Activated CD4-positive, alpha-beta T cell treated with anti-CD3 and anti-CD28 coated beads, Interleukin-2, amount 50 U/mL, for 16 hours (primary cell): ENCODE data around the gene IL17A.

Experiments used
- DNase-seq: peaks from one replicate; pipeline ENCODE4 v3.0.0-alpha.2; 2020

IL17A gene

GRCh38 chr6:52186075-52186474, at the start of gene IL17A:
Gene IL17A, plus strand, starts transcription at chr6:52186375. Its CDS starts 57 bp downstream, at chr6:52186432.
- no peak for DNase-seq

GRCh38 chr6:52136934-52137467, 49.2 kb upstream of the IL17A start:
- DNase-seq = no peak

GRCh38 chr6:52138284-52138683, 47.9 kb upstream of the IL17A start:
- DNase-seq = no peak

- no peak for DNase-seq
Observed at GRCh38 chr6:52139985-52140680, 46.0 kb upstream of the IL17A start.

GRCh38 chr6:52141596-52141995, 44.6 kb upstream of the IL17A start:
- no peak for DNase-seq

GRCh38 chr6:52142556-52142955, 43.6 kb upstream of the IL17A start:
- no peak for DNase-seq

GRCh38 chr6:52143551-52143950, 42.6 kb upstream of the IL17A start:
- no peak for DNase-seq

GRCh38 chr6:52144196-52145076, 41.7 kb upstream of the IL17A start:
- DNase-seq = peak; percentile 46

- DNase-seq = no peak
Observed at GRCh38 chr6:52146851-52147445, 39.2 kb upstream of the IL17A start.

GRCh38 chr6:52149076-52149475, 37.1 kb upstream of the IL17A start:
- no peak for DNase-seq

- no peak for DNase-seq
Observed at GRCh38 chr6:52149949-52150348, 36.2 kb upstream of the IL17A start.

GRCh38 chr6:52152070-52152423, 34.1 kb upstream of the IL17A start:
- DNase-seq = no peak

- DNase-seq = no peak
Observed at GRCh38 chr6:52152711-52153160, 33.4 kb upstream of the IL17A start.

GRCh38 chr6:52154381-52154780, 31.8 kb upstream of the IL17A start:
- no peak for DNase-seq

GRCh38 chr6:52155791-52156576, 30.2 kb upstream of the IL17A start:
- DNase-seq = peak; percentile 61

GRCh38 chr6:52157301-52157941, 28.8 kb upstream of the IL17A start:
- peak; percentile 92 for DNase-seq

- peak; percentile 60 for DNase-seq
Observed at GRCh38 chr6:52160472-52161104, 25.6 kb upstream of the IL17A start.

GRCh38 chr6:52161689-52162438, 24.3 kb upstream of the IL17A start:
- peak; percentile 88 for DNase-seq

GRCh38 chr6:52162940-52163908, 23.0 kb upstream of the IL17A start:
- DNase-seq = peak; percentile 72
